HG02884 (cell line): Measurements from ENCODE around the gene TXNDC9.
"Not testable (repeated sequence)": the region's sequence is repeated elsewhere in the genome, so short reads cannot be mapped to it uniquely, and the experiment has no call there.

Source experiments
- ATAC-seq: cut with Tn5 transposase; IDR thresholded peaks from one replicate; pipeline ENCODE4 v1.9.1; 2021; ENCODE audit warnings: mild to moderate bottlenecking, moderate library complexity; ENCODE audit not compliant: unreplicated experiment

Gene TXNDC9

DNA sequence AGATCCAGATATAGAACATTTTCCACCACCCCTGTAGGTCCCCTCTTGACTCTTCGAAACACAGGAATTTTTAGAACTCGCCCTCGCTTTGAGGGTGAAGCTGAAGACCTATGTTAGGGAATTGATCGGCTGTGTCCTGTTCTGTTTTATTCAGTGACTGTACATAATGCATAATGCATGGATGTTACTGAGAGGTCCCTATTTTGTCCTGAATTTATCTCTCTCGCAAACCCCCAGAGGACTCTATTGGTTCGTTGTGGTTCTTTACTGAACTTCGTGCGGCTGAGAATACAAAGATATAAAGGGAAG is 625 bp upstream of the TXNDC9 start:
- peak; percentile 5 for ATAC-seq

DNA sequence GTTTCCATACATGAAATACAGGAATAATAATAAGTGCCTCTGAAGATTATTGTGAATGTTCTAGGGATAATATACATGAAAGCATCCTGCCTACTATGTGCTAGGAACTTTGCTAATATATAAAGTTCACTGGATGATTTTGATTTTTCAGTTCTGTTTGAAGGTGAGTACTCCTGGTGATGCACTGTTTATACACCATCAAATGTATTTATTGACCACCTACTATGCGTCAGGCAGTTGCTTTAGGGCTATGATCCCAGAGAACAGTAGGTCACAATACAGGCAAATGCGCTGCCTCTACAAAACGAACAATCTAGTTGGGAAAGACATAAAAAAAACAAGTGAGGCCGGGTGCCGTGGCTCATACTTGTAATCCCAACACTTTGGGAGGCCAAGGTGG is 10.7 kb downstream of the TXNDC9 start:
- ATAC-seq, result no peak

DNA sequence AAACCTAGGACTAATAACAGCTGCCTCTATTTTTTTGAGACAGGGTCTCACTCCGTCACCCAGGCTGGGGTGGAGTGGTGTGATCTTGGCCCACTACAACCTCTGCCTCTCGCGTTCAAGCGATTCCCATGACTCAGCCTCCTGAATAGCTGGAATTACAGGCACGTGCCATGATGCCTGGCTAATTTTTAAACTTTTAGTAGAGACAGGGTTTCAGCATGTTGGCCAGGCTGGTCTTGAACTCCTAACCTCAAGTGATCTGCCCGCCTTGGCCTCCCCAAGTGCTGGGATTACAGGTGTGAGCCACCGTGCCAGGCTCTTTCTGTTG is 18.3 kb downstream of the TXNDC9 start:
- not testable (repeated sequence) for ATAC-seq

DNA sequence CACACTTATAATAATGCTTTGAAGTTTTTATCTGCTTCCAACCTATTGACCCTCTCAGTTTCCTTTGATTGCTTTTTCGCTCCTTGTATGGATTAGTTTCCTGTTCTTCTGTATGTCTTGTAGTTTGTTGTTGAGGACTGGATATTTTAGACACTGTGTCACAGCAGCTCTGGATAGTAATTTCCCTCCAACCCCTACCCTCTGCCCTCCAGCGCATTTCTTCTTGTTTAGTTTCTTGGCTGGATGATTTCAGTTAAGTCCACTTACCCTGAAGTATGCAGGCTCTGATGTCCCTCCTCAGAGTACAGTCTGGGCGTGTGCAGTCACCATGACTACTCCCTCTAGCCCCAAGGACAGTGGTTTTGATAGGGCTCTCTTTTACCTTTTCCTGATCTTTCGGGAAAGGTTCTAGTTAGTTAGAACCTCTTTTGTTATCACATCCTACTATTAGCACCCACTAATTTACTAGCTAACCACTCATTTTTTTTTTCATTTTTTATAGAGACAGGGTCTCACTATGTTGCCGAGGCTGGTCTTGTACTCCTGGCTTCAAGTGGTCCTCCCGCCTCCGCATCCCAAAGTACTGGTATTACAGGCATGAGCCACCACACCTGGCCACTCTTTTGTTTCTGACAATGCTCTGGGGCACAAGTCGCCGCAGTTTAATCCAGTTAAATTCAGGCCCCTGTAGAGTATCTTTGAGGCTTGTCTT is 18.8 kb downstream of the TXNDC9 start:
- no peak for ATAC-seq

DNA sequence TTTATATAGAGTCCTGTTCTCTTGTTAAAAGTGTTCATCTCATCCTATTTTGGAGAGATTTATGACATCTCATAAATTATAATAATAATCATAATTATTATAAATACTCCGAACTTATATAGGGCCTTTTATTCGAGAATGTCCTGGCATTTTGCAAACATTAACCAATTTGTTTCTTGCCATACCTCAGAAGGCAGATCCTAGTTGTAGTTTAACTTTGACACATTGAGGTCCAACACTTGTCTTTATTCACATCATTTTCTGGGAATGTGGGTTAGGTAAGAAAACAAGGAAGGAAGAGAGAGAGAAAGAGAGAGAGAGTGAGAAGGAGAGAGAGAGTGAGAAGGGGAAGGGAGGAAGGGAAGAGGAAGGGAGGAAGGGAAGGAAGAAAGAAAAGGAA is 35.0 kb downstream of the TXNDC9 start, which contains the start of gene LYG1:
Gene LYG1 (minus strand): TSS at position 101 of the 400 bp plus-strand sequence. CDS start 5,527 bp downstream, outside the sequence.
- not testable (repeated sequence) for ATAC-seq

DNA sequence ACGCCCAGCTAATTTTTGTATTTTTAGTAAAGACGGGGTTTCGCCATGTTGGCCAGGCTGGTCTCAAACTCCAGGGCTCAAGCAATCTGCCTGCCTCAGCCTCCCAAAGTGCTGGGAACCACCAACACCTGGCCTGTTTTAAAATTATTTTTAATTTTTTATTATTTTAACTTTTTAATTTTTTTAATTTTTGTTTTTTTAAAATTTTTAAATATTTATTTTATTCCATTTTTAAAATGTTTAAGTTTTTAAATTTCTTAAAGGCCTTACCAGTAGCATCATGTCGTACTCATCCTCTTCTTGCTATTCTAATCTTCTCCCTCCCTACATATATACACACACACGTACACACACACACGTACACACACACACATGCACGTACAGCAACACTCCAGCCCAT is 36.6 kb downstream of the TXNDC9 start:
- no peak for ATAC-seq

DNA sequence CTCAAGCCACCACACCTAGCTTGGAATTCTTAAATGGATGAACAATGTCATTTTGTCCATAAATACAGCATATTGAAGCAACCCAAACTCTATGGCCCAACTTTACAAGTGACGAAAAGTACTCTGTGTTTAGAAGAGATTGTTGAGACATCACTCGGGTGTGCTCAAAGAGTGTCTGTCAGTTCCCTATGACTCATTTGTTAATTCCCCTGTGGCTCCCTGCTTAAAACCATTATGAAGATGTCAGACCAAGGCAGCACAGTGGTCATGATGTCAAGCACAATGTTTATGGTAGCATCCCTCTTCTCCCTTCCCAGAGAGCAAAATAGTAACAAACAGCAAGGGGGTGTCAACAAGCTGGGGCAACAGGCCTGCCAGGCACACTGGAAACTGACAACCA is 38.1 kb downstream of the TXNDC9 start:
- no peak for ATAC-seq

DNA sequence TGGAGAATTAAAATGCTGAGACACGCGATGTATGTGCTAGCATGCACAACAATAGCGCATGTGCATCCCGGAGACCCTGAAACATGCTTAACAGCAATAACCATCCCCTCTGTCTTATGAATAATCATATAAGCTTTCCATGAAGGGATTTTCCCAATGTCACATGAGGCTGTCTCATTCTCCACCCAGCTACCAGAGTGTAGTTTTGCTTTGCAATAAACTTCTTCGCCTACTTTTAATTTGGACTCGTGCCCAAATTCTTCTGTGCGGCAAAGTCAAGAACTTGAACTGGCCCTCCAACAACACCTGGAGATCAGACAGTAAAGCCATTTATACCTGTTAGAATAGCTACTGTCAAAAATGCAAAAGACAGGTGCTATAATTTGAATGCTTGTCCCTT is 50.6 kb downstream of the TXNDC9 start:
- ATAC-seq, result no peak

DNA sequence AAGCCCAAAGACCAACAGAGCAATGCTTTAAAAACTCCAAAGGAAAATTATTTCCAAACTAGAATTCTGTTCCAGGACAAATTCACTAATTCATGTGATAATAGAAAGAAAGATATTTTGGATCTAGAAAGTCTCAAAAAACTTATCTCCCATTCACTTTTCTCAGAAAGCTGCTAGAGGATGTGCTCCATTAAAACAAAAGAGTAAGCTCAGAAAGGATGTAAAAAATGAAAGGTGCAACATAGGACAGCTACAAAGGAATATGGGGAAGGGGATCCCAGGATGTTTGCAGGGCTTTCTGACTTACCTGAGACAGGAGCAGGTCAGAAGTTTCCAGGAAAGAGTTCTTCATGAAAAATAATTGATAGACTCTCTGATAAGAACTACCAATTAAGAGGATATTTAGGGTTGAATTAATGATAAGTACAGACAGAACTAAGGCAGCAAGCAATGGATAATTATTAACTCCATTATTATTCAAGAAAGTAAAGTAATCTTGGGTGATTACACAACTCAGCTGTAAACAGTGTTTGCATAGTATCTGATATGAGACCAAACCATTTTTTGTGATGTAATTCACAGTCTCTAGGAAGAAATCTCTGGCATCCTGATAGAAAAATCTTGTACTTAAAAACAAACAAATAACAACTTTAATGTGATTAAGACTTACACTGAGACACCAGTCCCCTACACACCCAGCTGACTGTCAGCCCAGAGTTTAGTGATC is 56.0 kb downstream of the TXNDC9 start:
- ATAC-seq, result no peak

DNA sequence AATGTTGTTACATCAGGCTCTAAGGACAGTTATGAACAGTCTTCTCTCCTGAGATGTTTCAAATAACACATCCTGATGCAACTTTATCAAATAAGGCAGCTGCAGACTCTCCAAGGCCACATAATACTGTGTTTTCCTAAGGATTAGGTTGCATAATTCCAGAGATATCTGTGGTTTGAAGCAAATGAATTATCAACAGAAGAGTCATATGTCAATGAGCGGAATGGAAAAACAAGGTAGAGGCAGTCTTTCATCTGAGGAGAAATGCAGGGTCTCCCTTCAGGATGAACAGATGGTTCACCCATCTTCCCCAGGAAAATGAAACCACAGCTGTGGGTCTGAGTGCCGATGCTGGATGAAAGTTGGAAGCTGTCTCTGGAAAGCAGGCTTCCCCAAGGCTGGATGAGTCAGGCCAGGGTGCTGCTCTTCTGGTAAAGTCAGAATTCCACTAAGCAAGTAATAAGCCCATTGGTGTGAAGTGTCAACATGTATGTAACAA is 57.3 kb downstream of the TXNDC9 start:
- no peak for ATAC-seq

DNA sequence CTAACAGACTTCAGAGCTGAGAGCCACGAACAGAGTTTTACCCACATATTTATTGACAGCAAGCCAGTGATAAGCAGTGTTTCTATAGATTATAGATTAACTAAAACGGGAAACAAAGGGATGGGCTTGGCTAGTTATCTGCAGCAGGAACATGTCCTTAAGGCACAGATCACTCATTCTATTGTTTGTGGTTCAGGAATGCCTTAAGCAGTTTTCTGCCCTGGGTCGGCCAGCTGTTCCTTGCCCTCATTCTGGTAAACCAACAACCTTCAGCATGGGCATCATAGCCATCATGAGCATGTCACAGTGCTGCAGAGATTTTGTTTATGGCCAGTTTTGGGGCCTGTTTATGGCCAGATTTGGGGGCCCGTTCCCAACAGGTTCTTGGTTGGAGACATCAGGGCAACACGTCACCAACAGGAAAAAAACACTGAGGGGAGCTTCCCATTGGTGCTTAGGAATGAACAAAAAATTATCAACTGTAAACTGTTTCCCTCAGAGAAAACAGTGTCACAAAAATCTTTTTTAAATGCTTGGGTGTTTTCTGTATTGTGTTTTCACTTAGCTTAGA is 57.9 kb downstream of the TXNDC9 start:
- ATAC-seq, result not testable (repeated sequence)

DNA sequence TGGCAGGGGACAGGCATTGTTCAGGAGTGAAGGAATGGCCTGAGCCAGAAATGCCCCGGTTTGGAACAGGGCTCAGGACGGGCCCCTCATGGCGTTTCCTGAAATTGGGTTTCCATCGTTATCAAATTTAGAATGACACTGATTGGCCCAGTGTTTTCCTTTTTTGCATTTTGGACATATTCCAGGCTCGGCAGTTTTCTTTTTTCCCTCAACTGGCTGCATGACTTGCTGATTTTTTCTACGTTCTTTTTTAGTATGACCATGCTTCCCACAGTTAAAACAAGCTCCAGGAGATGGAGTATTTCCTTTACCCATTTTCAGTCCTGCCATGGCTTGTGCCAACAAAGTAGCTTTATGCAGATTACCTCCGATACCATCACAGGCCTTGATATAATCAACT is 60.3 kb downstream of the TXNDC9 start:
- no peak for ATAC-seq
